K562 (cell line): ENCODE data around the gene PLXDC2. TPM values are rescaled to one million over a fixed set of nuclear protein-coding genes. Genes with fewer than 3 reads are reported as not detected.

Source experiments
- ATAC-seq: fragments of 200-7000 bp; cut with Tn5 transposase; 3 replicates; pipeline ENCODE4 v1.9.1; 2020; ENCODE audit warnings: moderate library complexity
- BruUV-seq: library from RNA; stranded (reverse); fragments of 400-500 nt; replicated peaks from 2 replicates; lab custom pipeline; 2021; lab: Mats Ljungman, UMichigan
- CTCF ChIA-PET: fragments of 300-600 bp; formaldehyde crosslinking; extraction: SDS; loops from one replicate; lab custom pipeline; 2021; ENCODE audit warnings: low intra/inter-chr PET ratio; lab: Yijun Ruan, JAX
- POLR2A ChIA-PET: fragments of 300-600, 350-650 bp; sonication (Branson Sonifier 250); formaldehyde crosslinking; extraction: SDS; loops from one replicate; lab custom pipeline; 2021; ENCODE audit warnings: antibody characterized with exemption, inconsistent platforms; lab: Yijun Ruan, JAX
- DNase-seq, 4 experiments: peaks; one replicate each; pipeline versions ENCODE4 v3.0.0 to v3.0.0-alpha.2; 2011 to 2018; ENCODE audit warnings: low spot score in 3 of 4, mixed read lengths in 3 of 4; ENCODE audit errors: extremely low read depth in 1 of 4
- FAIRE-seq: peaks from 2 replicates; lab custom pipeline; 2011; peaks lifted over from hg19 to GRCh38; lab: Jason Lieb, UNC
- H2AFZ ChIP-seq: 2 replicates; pipeline ENCODE4 v1.6.0; 2011; ENCODE audit warnings: low read depth, low read length, control low read depth, inconsistent platforms
- H3K27ac ChIP-seq: fragments of 200-600 bp; 3 replicates; pipeline ENCODE4 v1.8.0; 2011; ENCODE audit warnings: low read depth, mild to moderate bottlenecking, control low read depth, inconsistent platforms, low read length, moderate library complexity, mixed read lengths; ENCODE audit errors: extremely low read depth
- H3K27me3 ChIP-seq, 2 experiments: fragments of 300-600 bp in 1 of 2; 2 replicates in 1 of 2; 3 replicates in 1 of 2; pipeline versions ENCODE4 v1.6.0 to v1.8.0; 2011; ENCODE audit warnings: inconsistent platforms in 2 of 2, low read length in 2 of 2, mild to moderate bottlenecking in 1 of 2, mixed read lengths in 1 of 2, moderate library complexity in 1 of 2; ENCODE audit not compliant: control insufficient read depth in 2 of 2, insufficient read depth in 2 of 2
- H3K36me3 ChIP-seq: fragments of 300-600 bp; 3 replicates; pipeline ENCODE4 v1.8.0; 2011; ENCODE audit warnings: mild to moderate bottlenecking, low read length, inconsistent platforms; ENCODE audit not compliant: control insufficient read depth, insufficient read depth
- H3K4me1 ChIP-seq, 2 experiments: fragments of 200-600 bp in 1 of 2; replicated peaks in 1 of 2; 2 replicates in 1 of 2; 3 replicates in 1 of 2; pipeline versions ENCODE4 v1.5.1 to v1.8.0; 2011; ENCODE audit warnings: inconsistent platforms in 2 of 2, low read length in 2 of 2, mild to moderate bottlenecking in 1 of 2, mixed read lengths in 1 of 2, moderate library complexity in 1 of 2; ENCODE audit not compliant: control insufficient read depth in 2 of 2, insufficient read depth in 2 of 2
- H3K4me2 ChIP-seq: 2 replicates; pipeline ENCODE4 v1.6.1; 2011; ENCODE audit warnings: low read length, control low read depth, inconsistent platforms, mixed read lengths; ENCODE audit not compliant: insufficient read depth
- H3K4me3 ChIP-seq: fragments of 200-600 bp; sonication (generic), shearing (Covaris generic); 2 replicates; pipeline ENCODE4 v1.5.1; 2016; ENCODE audit warnings: control low read depth, inconsistent platforms
- H3K79me2 ChIP-seq: fragments of 200-600 bp; 3 replicates; pipeline ENCODE4 v1.8.0; 2011; ENCODE audit warnings: low read length, inconsistent platforms; ENCODE audit not compliant: control insufficient read depth, insufficient read depth
- H3K9ac ChIP-seq, 2 experiments: 2 replicates each; pipeline versions ENCODE4 v1.6.0 to v1.6.1; 2011; ENCODE audit warnings: low read depth in 2 of 2, low read length in 2 of 2, control low read depth in 1 of 2, inconsistent platforms in 1 of 2, mild to moderate bottlenecking in 1 of 2, mixed read lengths in 1 of 2; ENCODE audit not compliant: insufficient read depth in 1 of 2
- H3K9me1 ChIP-seq: one replicate; pipeline ENCODE4 v1.6.0; 2011; ENCODE audit warnings: inconsistent platforms, mild to moderate bottlenecking, low read length, moderate library complexity; ENCODE audit not compliant: control insufficient read depth, insufficient read depth
- H3K9me3 ChIP-seq: replicated peaks from 2 replicates; pipeline ENCODE4 v1.5.1; 2011; ENCODE audit warnings: low read depth, low read length, inconsistent platforms; ENCODE audit not compliant: control insufficient read depth, insufficient read depth
- H4K20me1 ChIP-seq: replicated peaks from 2 replicates; pipeline ENCODE4 v1.6.1; 2011; ENCODE audit warnings: low read length, inconsistent platforms, mixed read lengths; ENCODE audit not compliant: control insufficient read depth, insufficient read depth
- BCOR ChIP-seq: fragments of 450-650 bp; IDR thresholded peaks from 2 replicates; pipeline ENCODE4 v1.6.1; 2016
- HNRNPLL ChIP-seq: fragments of 200-400 bp; formaldehyde crosslinking; IDR thresholded peaks from 2 replicates; pipeline ENCODE4 v1.6.1; 2017; ENCODE audit warnings: low read length, low read depth, mild to moderate bottlenecking; ENCODE audit not compliant: poor library complexity, severe bottlenecking
- LCOR ChIP-seq: sonication (generic); formaldehyde crosslinking; IDR thresholded peaks from 2 replicates; pipeline ENCODE4 v1.8.0; 2022; ENCODE audit warnings: mild to moderate bottlenecking, missing genetic modification reagents
- NCOR1 ChIP-seq: fragments of 450-650 bp; IDR thresholded peaks from 2 replicates; pipeline ENCODE4 v1.6.1; 2016; ENCODE audit warnings: mild to moderate bottlenecking, moderate library complexity
- PRMT5 ChIP-seq: sonication (generic); formaldehyde crosslinking; IDR thresholded peaks from 2 replicates; pipeline ENCODE4 v1.5.0; 2020; ENCODE audit warnings: missing genetic modification reagents
- PTTG1 ChIP-seq: fragments of 450-650 bp; IDR thresholded peaks from 2 replicates; pipeline ENCODE4 v1.6.1; 2016; ENCODE audit warnings: low read depth, mild to moderate bottlenecking, missing genetic modification characterization, missing compliant biosample characterization
- ZFPM2 ChIP-seq: fragments of 250-450 bp; sonication (Bioruptor Pico); IDR thresholded peaks from 2 replicates; pipeline ENCODE4 v1.5.1; 2022; ENCODE audit warnings: mild to moderate bottlenecking
- WGBS: fragments of 100-300 bp; shearing (Covaris generic); methylation state at CpG from one replicate; pipeline ENCODE4 v1.1.6; 2016; ENCODE audit warnings: low coverage, mixed read lengths; ENCODE audit not compliant: insufficient coverage; ENCODE audit errors: missing lambda C conversion rate; 5-methylcytosine and 5-hydroxymethylcytosine counted together
- in situ Hi-C: fragments of 300-500 bp; cut with MboI; formaldehyde crosslinking; loops from 4 replicates; pipeline ENCODE4 v1.15.0; 2018; ENCODE audit warnings: inconsistent platforms, mixed read lengths
- intact Hi-C: fragments of 100-400 bp; cut with micrococcal nuclease; formaldehyde crosslinking; loops from 2 replicates; pipeline ENCODE4 v1.14.2; 2022
- polyA plus RNA-seq, 8 experiments: library from polyadenylated mRNA; depleted of rRNA in 4 of 8; stranded (reverse) in 5 of 8; unstranded in 3 of 8; fragments of >200 nt; fragmentation: Nextera tagmentation in 2 of 8; fragmentation: Illumina TruSeq in 1 of 8; extraction: Ambion mirVana in 2 of 8; extraction: Trizol in 1 of 8; gene quantifications; 2 replicates each; pipeline versions ENCODE4 v1.2.1 to v1.2.3, GENCODE V29; 2011 to 2014; ENCODE audit warnings: inconsistent platforms in 1 of 8, missing spikeins in 1 of 8
- total RNA-seq, 7 experiments: library from RNA; depleted of rRNA in 6 of 7; stranded (reverse); fragments of >200 nt in 6 of 7; fragmentation: Illumina TruSeq in 2 of 7; extraction: Trizol in 2 of 7; gene quantifications; 2 replicates each; pipeline versions ENCODE4 v1.2.1 to v1.2.3, GENCODE V29; 2011 to 2021; ENCODE audit warnings: low replicate concordance in 1 of 7
- TF ChIP-seq, protein P1 (sequence below): IDR thresholded peaks from 2 replicates; pipeline ENCODE4 v1.6.1; 2014; ENCODE audit warnings: antibody characterized with exemption
- TF ChIP-seq, protein P2 (sequence below): fragments of 450-650 bp; conservative IDR thresholded peaks from 2 replicates; pipeline ENCODE4 v1.6.1; 2016; ENCODE audit warnings: missing genetic modification characterization, low read depth, mild to moderate bottlenecking, missing compliant biosample characterization, moderate library complexity
- TF ChIP-seq, protein P3 (sequence below): fragments of 250-450 bp; sonication (Bioruptor Pico); IDR thresholded peaks from 2 replicates; pipeline ENCODE4 v1.5.0; 2020; ENCODE audit warnings: mild to moderate bottlenecking
- TF ChIP-seq, protein P4 (sequence below), 2 experiments: fragments of 200-800 bp in 1 of 2; sonication (Bioruptor generic) in 1 of 2; sonication (generic) in 1 of 2; formaldehyde crosslinking in 1 of 2; IDR thresholded peaks in 1 of 2; conservative IDR thresholded peaks in 1 of 2; 2 replicates each; pipeline versions ENCODE4 v1.5.0 to v1.6.1; 2016 to 2020; ENCODE audit warnings: missing compliant biosample characterization in 1 of 2, missing genetic modification characterization in 1 of 2, missing genetic modification reagents in 1 of 2
- TF ChIP-seq, protein P5 (sequence below): IDR thresholded peaks from 2 replicates; pipeline ENCODE4 v1.6.1; 2016; ENCODE audit warnings: missing genetic modification characterization, missing compliant biosample characterization

The PLXDC2 gene
- total and polyA plus RNA-seq, 9 of the 15 experiments (the other 6 are each of a cell fraction or from before 2014, with no cell fraction given), result 0.01 to 0.33 (median 0.10) TPM; not detected in 3

DNA sequence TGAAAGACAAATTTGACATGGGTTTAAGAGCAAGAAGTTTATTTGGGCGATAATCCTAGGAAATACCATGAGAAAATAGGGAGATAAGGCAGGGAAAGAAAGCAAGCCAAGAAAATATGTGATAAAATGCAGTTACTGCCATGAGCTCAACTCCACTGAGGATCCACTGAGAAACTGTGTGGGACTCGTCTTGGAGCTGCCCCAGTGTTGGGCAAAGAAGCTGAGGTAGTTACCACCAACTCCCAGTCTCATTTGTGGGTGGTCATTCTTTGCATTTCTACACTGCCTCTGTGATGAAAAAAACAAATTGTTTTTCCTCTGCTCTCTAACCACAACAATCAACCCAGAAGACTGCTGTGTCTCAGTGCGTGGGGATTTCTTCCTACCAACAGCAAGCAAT, 498.2 kb downstream of the PLXDC2 start:
- Histone ChIP-seq H3K9me1 (no peaks in the 10 kb centered on the region), H3K4me3 (no peak overlapping the region), H3K9me3 (no peaks in the 10 kb centered on the region), H3K36me3 (no peaks in the 10 kb centered on the region), H4K20me1 (no peaks in the 10 kb centered on the region), H3K27me3 (no peaks in the 10 kb centered on the region), H3K4me2 (no peak overlapping the region), H3K4me1 (no peaks in the 10 kb centered on the region), H2AFZ (no peak overlapping the region), H3K9ac (no peak overlapping the region), H3K79me2 (no peaks in the 10 kb centered on the region), H3K27ac (no peak overlapping the region)
- in situ Hi-C loops, result no loop called here
- intact Hi-C loops, result no loop called here
- ChIA-PET POLR2A (interaction anchor here (0.6 kb wide), 1 partner anchor 238 kb away, joined by 4 read pairs; no protein-coding TSS in a partner anchor), CTCF (no interaction called here)
- DNase-seq (no peak), ATAC-seq (no peak), FAIRE-seq (no peak)
- BruUV-seq, result no TSS peak
- WGBS, result 0% methylated on average over 3 of the region's 3 CpGs
- TF ChIP-seq PRMT5, result no peak
- no peak for TF ChIP-seq HNRNPLL
- TF ChIP-seq ZFPM2 (CRISPR knock-in tag), result no peak
- TF ChIP-seq, protein P1, sequence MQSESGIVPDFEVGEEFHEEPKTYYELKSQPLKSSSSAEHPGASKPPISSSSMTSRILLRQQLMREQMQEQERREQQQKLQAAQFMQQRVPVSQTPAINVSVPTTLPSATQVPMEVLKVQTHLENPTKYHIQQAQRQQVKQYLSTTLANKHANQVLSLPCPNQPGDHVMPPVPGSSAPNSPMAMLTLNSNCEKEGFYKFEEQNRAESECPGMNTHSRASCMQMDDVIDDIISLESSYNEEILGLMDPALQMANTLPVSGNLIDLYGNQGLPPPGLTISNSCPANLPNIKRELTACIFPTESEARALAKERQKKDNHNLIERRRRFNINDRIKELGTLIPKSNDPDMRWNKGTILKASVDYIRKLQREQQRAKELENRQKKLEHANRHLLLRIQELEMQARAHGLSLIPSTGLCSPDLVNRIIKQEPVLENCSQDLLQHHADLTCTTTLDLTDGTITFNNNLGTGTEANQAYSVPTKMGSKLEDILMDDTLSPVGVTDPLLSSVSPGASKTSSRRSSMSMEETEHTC, result no peak
- TF ChIP-seq, protein P2, sequence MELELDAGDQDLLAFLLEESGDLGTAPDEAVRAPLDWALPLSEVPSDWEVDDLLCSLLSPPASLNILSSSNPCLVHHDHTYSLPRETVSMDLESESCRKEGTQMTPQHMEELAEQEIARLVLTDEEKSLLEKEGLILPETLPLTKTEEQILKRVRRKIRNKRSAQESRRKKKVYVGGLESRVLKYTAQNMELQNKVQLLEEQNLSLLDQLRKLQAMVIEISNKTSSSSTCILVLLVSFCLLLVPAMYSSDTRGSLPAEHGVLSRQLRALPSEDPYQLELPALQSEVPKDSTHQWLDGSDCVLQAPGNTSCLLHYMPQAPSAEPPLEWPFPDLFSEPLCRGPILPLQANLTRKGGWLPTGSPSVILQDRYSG (tag), result no peak
- TF ChIP-seq, protein P3, sequence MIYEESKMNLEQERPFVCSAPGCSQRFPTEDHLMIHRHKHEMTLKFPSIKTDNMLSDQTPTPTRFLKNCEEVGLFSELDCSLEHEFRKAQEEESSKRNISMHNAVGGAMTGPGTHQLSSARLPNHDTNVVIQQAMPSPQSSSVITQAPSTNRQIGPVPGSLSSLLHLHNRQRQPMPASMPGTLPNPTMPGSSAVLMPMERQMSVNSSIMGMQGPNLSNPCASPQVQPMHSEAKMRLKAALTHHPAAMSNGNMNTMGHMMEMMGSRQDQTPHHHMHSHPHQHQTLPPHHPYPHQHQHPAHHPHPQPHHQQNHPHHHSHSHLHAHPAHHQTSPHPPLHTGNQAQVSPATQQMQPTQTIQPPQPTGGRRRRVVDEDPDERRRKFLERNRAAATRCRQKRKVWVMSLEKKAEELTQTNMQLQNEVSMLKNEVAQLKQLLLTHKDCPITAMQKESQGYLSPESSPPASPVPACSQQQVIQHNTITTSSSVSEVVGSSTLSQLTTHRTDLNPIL (CRISPR knock-in tag), result no peak
- no peak for TF ChIP-seq LCOR (CRISPR knock-in tag)
- no peak for TF ChIP-seq BCOR
- TF ChIP-seq NCOR1, result no peak
- TF ChIP-seq, protein P4, sequence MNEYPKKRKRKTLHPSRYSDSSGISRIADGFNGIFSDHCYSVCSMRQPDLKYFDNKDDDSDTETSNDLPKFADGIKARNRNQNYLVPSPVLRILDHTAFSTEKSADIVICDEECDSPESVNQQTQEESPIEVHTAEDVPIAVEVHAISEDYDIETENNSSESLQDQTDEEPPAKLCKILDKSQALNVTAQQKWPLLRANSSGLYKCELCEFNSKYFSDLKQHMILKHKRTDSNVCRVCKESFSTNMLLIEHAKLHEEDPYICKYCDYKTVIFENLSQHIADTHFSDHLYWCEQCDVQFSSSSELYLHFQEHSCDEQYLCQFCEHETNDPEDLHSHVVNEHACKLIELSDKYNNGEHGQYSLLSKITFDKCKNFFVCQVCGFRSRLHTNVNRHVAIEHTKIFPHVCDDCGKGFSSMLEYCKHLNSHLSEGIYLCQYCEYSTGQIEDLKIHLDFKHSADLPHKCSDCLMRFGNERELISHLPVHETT (CRISPR knock-in tag; conservative IDR thresholded peaks at IDR 0.05 in 1 of 2, IDR thresholded peaks at IDR 0.05 in 1 of 2), result no peak
- no peak for TF ChIP-seq PTTG1 (tag)
- TF ChIP-seq, protein P5, sequence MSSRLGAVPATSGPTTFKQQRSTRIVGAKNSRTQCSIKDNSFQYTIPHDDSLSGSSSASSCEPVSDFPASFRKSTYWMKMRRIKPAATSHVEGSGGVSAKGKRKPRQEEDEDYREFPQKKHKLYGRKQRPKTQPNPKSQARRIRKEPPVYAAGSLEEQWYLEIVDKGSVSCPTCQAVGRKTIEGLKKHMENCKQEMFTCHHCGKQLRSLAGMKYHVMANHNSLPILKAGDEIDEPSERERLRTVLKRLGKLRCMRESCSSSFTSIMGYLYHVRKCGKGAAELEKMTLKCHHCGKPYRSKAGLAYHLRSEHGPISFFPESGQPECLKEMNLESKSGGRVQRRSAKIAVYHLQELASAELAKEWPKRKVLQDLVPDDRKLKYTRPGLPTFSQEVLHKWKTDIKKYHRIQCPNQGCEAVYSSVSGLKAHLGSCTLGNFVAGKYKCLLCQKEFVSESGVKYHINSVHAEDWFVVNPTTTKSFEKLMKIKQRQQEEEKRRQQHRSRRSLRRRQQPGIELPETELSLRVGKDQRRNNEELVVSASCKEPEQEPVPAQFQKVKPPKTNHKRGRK (tag), result no peak
